ENCODE measurements around the gene SH3RF2.

Gene SH3RF2

GRCh38 chr5:146081556-146081955 is 145.2 kb downstream of the SH3RF2 start:
- no peaks in the 10 kb centered on the region for H3K79me1 ChIP-seq (ENCODE audit: low read length)
- H3K36me3 ChIP-seq (ENCODE audit: control insufficient read depth, insufficient read depth, low read length), result no peaks in the 10 kb centered on the region
- no peak overlapping the region for H3K23ac ChIP-seq (ENCODE audit: low read length)
- no peak overlapping the region for H3K27ac ChIP-seq (ENCODE audit: low read depth, low read length)
- no peak overlapping the region for H2AK5ac ChIP-seq (ENCODE audit: low read length)
- no peak for DNase-seq
- H3K9ac ChIP-seq (ENCODE audit: low read length), result no peak overlapping the region
- H3K4me3 ChIP-seq (ENCODE audit: low read length), result no peak overlapping the region
- no peak overlapping the region for H3K18ac ChIP-seq (ENCODE audit: low read length)
- no peak overlapping the region for H2BK5ac ChIP-seq (ENCODE audit: low read length)
- no peaks in the 10 kb centered on the region for H3K4me1 ChIP-seq (ENCODE audit: control insufficient read depth, low read depth, low read length)
- H2BK120ac ChIP-seq (ENCODE audit: low read depth, low read length), result no peak overlapping the region
- H4K5ac ChIP-seq (ENCODE audit: low read length), result no peak overlapping the region
- no peaks in the 10 kb centered on the region for H3K79me2 ChIP-seq (ENCODE audit: control insufficient read depth, insufficient read depth, low read length)
- WGBS (ENCODE audit: extremely low coverage, insufficient coverage, low lambda C conversion rate), result no CpG with 5 or more reads among the region's 6 CpGs
- H3K56ac ChIP-seq (ENCODE audit: low read length), result no peak overlapping the region
- no peak overlapping the region for H4K8ac ChIP-seq (ENCODE audit: low read depth, low read length)
- no peak overlapping the region for H3K4me2 ChIP-seq (ENCODE audit: low read length)
- H2BK15ac ChIP-seq (replicated peaks; ENCODE audit: low read depth), result no peak overlapping the region
- no peaks in the 10 kb centered on the region for H3K27me3 ChIP-seq (ENCODE audit: insufficient read depth, low read length, poor library complexity)
- no peak overlapping the region for H3K4ac ChIP-seq (ENCODE audit: low read depth, low read length)

GRCh38 chr5:146082798-146083197 is 146.4 kb downstream of the SH3RF2 start:
- Histone ChIP-seq H3K9ac (ENCODE audit: low read length) (no peak overlapping the region), H3K23ac (ENCODE audit: low read length) (no peak overlapping the region), H3K79me1 (ENCODE audit: low read length) (no peaks in the 10 kb centered on the region), H2BK15ac (replicated peaks; ENCODE audit: low read depth) (no peak overlapping the region), H2BK5ac (ENCODE audit: low read length) (no peak overlapping the region), H3K4me3 (ENCODE audit: low read length) (no peak overlapping the region), H4K5ac (ENCODE audit: low read length) (no peak overlapping the region), H3K79me2 (ENCODE audit: control insufficient read depth, insufficient read depth, low read length) (no peaks in the 10 kb centered on the region), H3K27me3 (ENCODE audit: insufficient read depth, low read length, poor library complexity) (no peaks in the 10 kb centered on the region), H3K4me2 (ENCODE audit: low read length) (no peak overlapping the region), H3K4me1 (ENCODE audit: control insufficient read depth, low read depth, low read length) (no peaks in the 10 kb centered on the region), H3K4ac (ENCODE audit: low read depth, low read length) (no peak overlapping the region), H3K27ac (ENCODE audit: low read depth, low read length) (no peak overlapping the region), H3K36me3 (ENCODE audit: control insufficient read depth, insufficient read depth, low read length) (no peaks in the 10 kb centered on the region), H4K8ac (ENCODE audit: low read depth, low read length) (no peak overlapping the region), H2BK120ac (ENCODE audit: low read depth, low read length) (no peak overlapping the region), H2AK5ac (ENCODE audit: low read length) (no peak overlapping the region), H3K56ac (ENCODE audit: low read length) (no peak overlapping the region), H3K18ac (ENCODE audit: low read length) (no peak overlapping the region)
- DNase-seq, result no peak
- no CpG with 5 or more reads among the region's 3 CpGs for WGBS (ENCODE audit: extremely low coverage, insufficient coverage, low lambda C conversion rate)

GRCh38 chr5:146084376-146084775 is 148.0 kb downstream of the SH3RF2 start:
- H4K8ac ChIP-seq (ENCODE audit: low read depth, low read length), result no peak overlapping the region
- no peak overlapping the region for H2BK120ac ChIP-seq (ENCODE audit: low read depth, low read length)
- no peak overlapping the region for H3K4ac ChIP-seq (ENCODE audit: low read depth, low read length)
- no peak overlapping the region for H3K9ac ChIP-seq (ENCODE audit: low read length)
- H3K27me3 ChIP-seq (ENCODE audit: insufficient read depth, low read length, poor library complexity), result no peaks in the 10 kb centered on the region
- no peak overlapping the region for H3K4me3 ChIP-seq (ENCODE audit: low read length)
- no peak overlapping the region for H2BK5ac ChIP-seq (ENCODE audit: low read length)
- WGBS (ENCODE audit: extremely low coverage, insufficient coverage, low lambda C conversion rate), result no CpG with 5 or more reads among the region's 4 CpGs
- no peaks in the 10 kb centered on the region for H3K79me1 ChIP-seq (ENCODE audit: low read length)
- no peak overlapping the region for H3K18ac ChIP-seq (ENCODE audit: low read length)
- H3K79me2 ChIP-seq (ENCODE audit: control insufficient read depth, insufficient read depth, low read length), result no peaks in the 10 kb centered on the region
- H2BK15ac ChIP-seq (replicated peaks; ENCODE audit: low read depth), result no peak overlapping the region
- H3K23ac ChIP-seq (ENCODE audit: low read length), result no peak overlapping the region
- no peak overlapping the region for H3K4me2 ChIP-seq (ENCODE audit: low read length)
- H4K5ac ChIP-seq (ENCODE audit: low read length), result no peak overlapping the region
- no peak overlapping the region for H3K27ac ChIP-seq (ENCODE audit: low read depth, low read length)
- no peak overlapping the region for H3K56ac ChIP-seq (ENCODE audit: low read length)
- H3K4me1 ChIP-seq (ENCODE audit: control insufficient read depth, low read depth, low read length), result no peaks in the 10 kb centered on the region
- H2AK5ac ChIP-seq (ENCODE audit: low read length), result no peak overlapping the region
- no peaks in the 10 kb centered on the region for H3K36me3 ChIP-seq (ENCODE audit: control insufficient read depth, insufficient read depth, low read length)
- DNase-seq, result no peak

- DNase-seq, result no peak
Observed at GRCh38 chr5:146088098-146088497, 151.7 kb downstream of the SH3RF2 start.

GRCh38 chr5:146089287-146089686 is 152.9 kb downstream of the SH3RF2 start:
- Histone ChIP-seq H3K79me2 (ENCODE audit: control insufficient read depth, insufficient read depth, low read length) (no peaks in the 10 kb centered on the region), H3K23ac (ENCODE audit: low read length) (no peak overlapping the region), H3K36me3 (ENCODE audit: control insufficient read depth, insufficient read depth, low read length) (no peaks in the 10 kb centered on the region), H4K5ac (ENCODE audit: low read length) (no peak overlapping the region), H3K79me1 (ENCODE audit: low read length) (no peaks in the 10 kb centered on the region), H3K27ac (ENCODE audit: low read depth, low read length) (no peak overlapping the region), H3K18ac (ENCODE audit: low read length) (no peak overlapping the region), H3K4me2 (ENCODE audit: low read length) (no peak overlapping the region), H3K4me1 (ENCODE audit: control insufficient read depth, low read depth, low read length) (no peaks in the 10 kb centered on the region), H2AK5ac (ENCODE audit: low read length) (no peak overlapping the region), H3K9ac (ENCODE audit: low read length) (no peak overlapping the region), H4K8ac (ENCODE audit: low read depth, low read length) (no peak overlapping the region), H2BK15ac (replicated peaks; ENCODE audit: low read depth) (no peak overlapping the region), H3K56ac (ENCODE audit: low read length) (no peak overlapping the region), H3K4me3 (ENCODE audit: low read length) (no peak overlapping the region), H3K4ac (ENCODE audit: low read depth, low read length) (no peak overlapping the region), H2BK120ac (ENCODE audit: low read depth, low read length) (no peak overlapping the region), H2BK5ac (ENCODE audit: low read length) (no peak overlapping the region), H3K27me3 (ENCODE audit: insufficient read depth, low read length, poor library complexity) (no peaks in the 10 kb centered on the region)
- no peak for DNase-seq

More at GRCh38 chr5:146088098-146088497, 151.7 kb downstream of the SH3RF2 start:
- H4K8ac ChIP-seq (ENCODE audit: low read depth, low read length), result no peak overlapping the region
- H3K79me2 ChIP-seq (ENCODE audit: control insufficient read depth, insufficient read depth, low read length), result no peaks in the 10 kb centered on the region
- no peak overlapping the region for H3K4ac ChIP-seq (ENCODE audit: low read depth, low read length)
- H3K27ac ChIP-seq (ENCODE audit: low read depth, low read length), result no peak overlapping the region
- H3K79me1 ChIP-seq (ENCODE audit: low read length), result no peaks in the 10 kb centered on the region
- H3K18ac ChIP-seq (ENCODE audit: low read length), result no peak overlapping the region
- no peak overlapping the region for H4K5ac ChIP-seq (ENCODE audit: low read length)
- no peak overlapping the region for H2BK5ac ChIP-seq (ENCODE audit: low read length)
- no peaks in the 10 kb centered on the region for H3K36me3 ChIP-seq (ENCODE audit: control insufficient read depth, insufficient read depth, low read length)
- WGBS (ENCODE audit: extremely low coverage, insufficient coverage, low lambda C conversion rate), result no CpG with 5 or more reads among the region's 3 CpGs
- no peak overlapping the region for H3K56ac ChIP-seq (ENCODE audit: low read length)
- H3K4me1 ChIP-seq (ENCODE audit: control insufficient read depth, low read depth, low read length), result no peaks in the 10 kb centered on the region
- no peaks in the 10 kb centered on the region for H3K27me3 ChIP-seq (ENCODE audit: insufficient read depth, low read length, poor library complexity)
- no peak overlapping the region for H3K4me3 ChIP-seq (ENCODE audit: low read length)
- H2AK5ac ChIP-seq (ENCODE audit: low read length), result no peak overlapping the region
- no peak overlapping the region for H3K9ac ChIP-seq (ENCODE audit: low read length)
- H2BK120ac ChIP-seq (ENCODE audit: low read depth, low read length), result no peak overlapping the region
- no peak overlapping the region for H3K23ac ChIP-seq (ENCODE audit: low read length)
- no peak overlapping the region for H2BK15ac ChIP-seq (replicated peaks; ENCODE audit: low read depth)
- H3K4me2 ChIP-seq (ENCODE audit: low read length), result no peak overlapping the region

- no peak overlapping the region for H4K5ac ChIP-seq (ENCODE audit: low read length)
- no peaks in the 10 kb centered on the region for H3K79me2 ChIP-seq (ENCODE audit: control insufficient read depth, insufficient read depth, low read length)
- no peak for DNase-seq
- H2BK120ac ChIP-seq (ENCODE audit: low read depth, low read length), result no peak overlapping the region
- H4K8ac ChIP-seq (ENCODE audit: low read depth, low read length), result no peak overlapping the region
- no peak overlapping the region for H3K4me2 ChIP-seq (ENCODE audit: low read length)
- H3K23ac ChIP-seq (ENCODE audit: low read length), result no peak overlapping the region
- no peaks in the 10 kb centered on the region for H3K4me1 ChIP-seq (ENCODE audit: control insufficient read depth, low read depth, low read length)
- no peak overlapping the region for H3K56ac ChIP-seq (ENCODE audit: low read length)
- no peak overlapping the region for H2BK15ac ChIP-seq (replicated peaks; ENCODE audit: low read depth)
- H3K18ac ChIP-seq (ENCODE audit: low read length), result no peak overlapping the region
- H3K4me3 ChIP-seq (ENCODE audit: low read length), result no peak overlapping the region
- no peaks in the 10 kb centered on the region for H3K27me3 ChIP-seq (ENCODE audit: insufficient read depth, low read length, poor library complexity)
- no peak overlapping the region for H3K9ac ChIP-seq (ENCODE audit: low read length)
- no peak overlapping the region for H3K27ac ChIP-seq (ENCODE audit: low read depth, low read length)
- H3K79me1 ChIP-seq (ENCODE audit: low read length), result no peaks in the 10 kb centered on the region
- no peaks in the 10 kb centered on the region for H3K36me3 ChIP-seq (ENCODE audit: control insufficient read depth, insufficient read depth, low read length)
- no peak overlapping the region for H2AK5ac ChIP-seq (ENCODE audit: low read length)
- H2BK5ac ChIP-seq (ENCODE audit: low read length), result no peak overlapping the region
- no CpG with 5 or more reads among the region's 3 CpGs for WGBS (ENCODE audit: extremely low coverage, insufficient coverage, low lambda C conversion rate)
- no peak overlapping the region for H3K4ac ChIP-seq (ENCODE audit: low read depth, low read length)
Observed at GRCh38 chr5:146091881-146092280, 155.5 kb downstream of the SH3RF2 start.
